ENCODE data around the gene ULK4.

ULK4 gene

GRCh38 chr3:41224120-41224806 lies 737.6 kb downstream of the ULK4 start:
- no peak overlapping the region for H3K27ac ChIP-seq
- TF ChIP-seq CTCF (conservative IDR thresholded peaks at IDR 0.05): no peak

- TF ChIP-seq CTCF (conservative IDR thresholded peaks at IDR 0.05): no peak
Measured at GRCh38 chr3:41223691-41224090, 738.2 kb downstream of the ULK4 start.

GRCh38 chr3:41223078-41223477 lies 738.8 kb downstream of the ULK4 start:
- TF ChIP-seq CTCF (conservative IDR thresholded peaks at IDR 0.05): no peak
- no peak overlapping the region for H3K27ac ChIP-seq

More at GRCh38 chr3:41223691-41224090, 738.2 kb downstream of the ULK4 start:
- H3K27ac ChIP-seq: no peak overlapping the region

- TF ChIP-seq CTCF (conservative IDR thresholded peaks at IDR 0.05): no peak
- H3K27ac ChIP-seq: no peak overlapping the region
Measured at GRCh38 chr3:41222501-41222900, 739.4 kb downstream of the ULK4 start.

- no peak overlapping the region for H3K27ac ChIP-seq
- no peak for TF ChIP-seq CTCF (conservative IDR thresholded peaks at IDR 0.05)
Measured at GRCh38 chr3:41222012-41222411, 739.9 kb downstream of the ULK4 start.

GRCh38 chr3:41220906-41221677 lies 740.8 kb downstream of the ULK4 start:
- no peak overlapping the region for H3K27ac ChIP-seq
- no peak for TF ChIP-seq CTCF (conservative IDR thresholded peaks at IDR 0.05)

GRCh38 chr3:41219424-41219823 lies 742.5 kb downstream of the ULK4 start:
- no peak overlapping the region for H3K27ac ChIP-seq
- no peak for TF ChIP-seq CTCF (conservative IDR thresholded peaks at IDR 0.05)

Measured in VCaP (cell line).